SK-N-SH treated with all-trans-retinoic acid at 6 μM for 48 hours (cell line): ENCODE results near the gene MALRD1.

ENCODE experiments used
- BACH2 ChIP-seq: fragments of 250-450 bp; sonication (Bioruptor Pico); IDR thresholded peaks from 2 replicates; pipeline ENCODE4 v1.9.0; 2021; ENCODE audit warnings: mild to moderate bottlenecking, borderline replicate concordance
- CREB5 ChIP-seq: fragments of 250-450 bp; sonication (Bioruptor Pico); IDR thresholded peaks from 2 replicates; pipeline ENCODE4 v1.5.1; 2020; ENCODE audit warnings: low read depth, mild to moderate bottlenecking, moderate library complexity
- ISL1 ChIP-seq: fragments of 250-450 bp; sonication (Bioruptor Pico); IDR thresholded peaks from 2 replicates; pipeline ENCODE4 v2.1.2; 2022; ENCODE audit warnings: mild to moderate bottlenecking, moderate library complexity
- OSR1 ChIP-seq: fragments of 250-450 bp; sonication (Bioruptor Pico); IDR thresholded peaks from 2 replicates; pipeline ENCODE4 v1.8.0; 2022; ENCODE audit warnings: moderate library complexity, mild to moderate bottlenecking, inconsistent platforms
- PATZ1 ChIP-seq: fragments of 250-450 bp; sonication (Bioruptor Pico); IDR thresholded peaks from 2 replicates; pipeline ENCODE4 v1.8.0; 2020; ENCODE audit warnings: mild to moderate bottlenecking, moderate library complexity, borderline replicate concordance
- RARB ChIP-seq: fragments of 250-450 bp; sonication (Bioruptor Pico); IDR thresholded peaks from 2 replicates; pipeline ENCODE4 v1.8.0; 2021; ENCODE audit warnings: mild to moderate bottlenecking, moderate library complexity
- SNAI2 ChIP-seq: fragments of 250-450 bp; sonication (Bioruptor Pico); IDR thresholded peaks from 2 replicates; pipeline ENCODE4 v1.5.0; 2020; ENCODE audit warnings: mild to moderate bottlenecking, moderate library complexity
- ZNF70 ChIP-seq: fragments of 450-650 bp; formaldehyde crosslinking; IDR thresholded peaks from 2 replicates; pipeline ENCODE4 v1.5.0; 2020; ENCODE audit warnings: mild to moderate bottlenecking, moderate library complexity

GRCh38 chr10:19329475-19329874, 280.9 kb downstream of the MALRD1 start:
- no peak for TF ChIP-seq BACH2
- no peak for TF ChIP-seq ISL1
- TF ChIP-seq ZNF70 (CRISPR knock-in tag) = no peak
- TF ChIP-seq PATZ1 (CRISPR knock-in tag) = no peak
- no peak for TF ChIP-seq RARB (CRISPR knock-in tag)
- no peak for TF ChIP-seq OSR1
- no peak for TF ChIP-seq CREB5
- TF ChIP-seq SNAI2 = no peak
